Psoas muscle (tissue), 8 donors: ENCODE results near the gene OR11H1. TPM values are rescaled to one million over a fixed set of nuclear protein-coding genes. Genes with fewer than 3 reads are reported as not detected.
"Not testable (repeated sequence)": the region's sequence is repeated elsewhere in the genome, so short reads cannot be mapped to it uniquely, and the experiment has no call there.

Experiments
- ATAC-seq, 4 donors: fragments of 200-7000 bp; cut with Tn5 transposase; one replicate each; pipeline ENCODE4 v1.9.1; 2020; ENCODE audit warnings: moderate library complexity in 3 of 4, mild to moderate bottlenecking in 2 of 4
- DNase-seq, 2 donors: peaks; one replicate each; pipeline ENCODE4 v3.0.0-alpha.2; 2020
- H3K27ac ChIP-seq: fragments of 200-600 bp; one replicate; pipeline ENCODE4 v1.8.0; 2022
- H3K27me3 ChIP-seq, 3 donors: fragments of 200-600 bp in 1 of 3; one replicate each; pipeline versions ENCODE4 v1.6.1 to v1.8.0; 2013 to 2022; ENCODE audit warnings: low read length in 2 of 3, mild to moderate bottlenecking in 2 of 3, moderate library complexity in 1 of 3; ENCODE audit not compliant: insufficient read depth in 3 of 3
- H3K36me3 ChIP-seq, 2 donors: fragments of 200-600 bp in 1 of 2; one replicate each; pipeline versions ENCODE4 v1.6.1 to v1.8.0; 2013 to 2022; ENCODE audit warnings: low read depth in 1 of 2, mild to moderate bottlenecking in 1 of 2, moderate library complexity in 1 of 2; ENCODE audit not compliant: insufficient read depth in 1 of 2
- H3K4me1 ChIP-seq: fragments of 200-600 bp; one replicate; pipeline ENCODE4 v1.8.0; 2022
- H3K4me3 ChIP-seq: fragments of 200-600 bp; one replicate; pipeline ENCODE4 v1.8.0; 2022; ENCODE audit warnings: mild to moderate bottlenecking
- H3K9me3 ChIP-seq: fragments of 200-600 bp; one replicate; pipeline ENCODE4 v1.8.0; 2022
- WGBS, 3 donors: extraction: QIAGEN DNeasy Blood & Tissue Kit; methylation state at CpG; one replicate each; pipeline versions ENCODE4 v1.1.6 to v1.1.7; 2013; 5-methylcytosine and 5-hydroxymethylcytosine counted together
- intact Hi-C, 2 donors: fragments of 100-400 bp; cut with DNase I; formaldehyde crosslinking; loops; one replicate each; pipeline versions ENCODE4 v1.11.0 to v1.14.2; 2022
- long read RNA-seq, 2 donors: library from polyadenylated mRNA; unstranded; transcript quantifications; one replicate each; pipeline ENCODE4 v2.0.0, GENCODE V29; 2021
- polyA plus RNA-seq, 3 donors: library from polyadenylated mRNA; stranded (reverse); fragments of 200-250 nt; gene quantifications; one replicate each; pipeline ENCODE4 v1.2.3, GENCODE V29; 2013
- total RNA-seq, 4 donors: library from RNA; stranded (reverse); fragmentation: NEBNext Ultra II Directional in 2 of 4; extraction: Animal tissue kit (Norgen Biotek cat#: 25700) in 2 of 4; gene quantifications; one replicate each; pipeline versions ENCODE4 v1.2.1 to v1.2.4, GENCODE V29; 2021 to 2023
- donor health status: healthy with polysubstance abuse.
- donor health status: DM: no; HTN: no; CAD: no; lungs with moderate emphysema.
- donor health status: Bipolar disorder and iron deficiency.
- donor health status: healthy.
- donor health status: DM: yes; HTN: yes; CAD: no.
- donor health status: DM: no; HTN: no; CAD: no.
- donor health status: DM: no; HTN: no; CAD: no.
- donor health status: DM: yes; HTN: yes; CAD: no.

OR11H1 gene, protein sequence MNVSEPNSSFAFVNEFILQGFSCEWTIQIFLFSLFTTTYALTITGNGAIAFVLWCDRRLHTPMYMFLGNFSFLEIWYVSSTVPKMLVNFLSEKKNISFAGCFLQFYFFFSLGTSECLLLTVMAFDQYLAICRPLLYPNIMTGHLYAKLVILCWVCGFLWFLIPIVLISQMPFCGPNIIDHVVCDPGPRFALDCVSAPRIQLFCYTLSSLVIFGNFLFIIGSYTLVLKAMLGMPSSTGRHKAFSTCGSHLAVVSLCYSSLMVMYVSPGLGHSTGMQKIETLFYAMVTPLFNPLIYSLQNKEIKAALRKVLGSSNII
- total RNA-seq (not detected), polyA plus RNA-seq (not detected)
- long read RNA-seq, donor 1: 0 reads
- long read RNA-seq, donor 2: 0 reads

DNA sequence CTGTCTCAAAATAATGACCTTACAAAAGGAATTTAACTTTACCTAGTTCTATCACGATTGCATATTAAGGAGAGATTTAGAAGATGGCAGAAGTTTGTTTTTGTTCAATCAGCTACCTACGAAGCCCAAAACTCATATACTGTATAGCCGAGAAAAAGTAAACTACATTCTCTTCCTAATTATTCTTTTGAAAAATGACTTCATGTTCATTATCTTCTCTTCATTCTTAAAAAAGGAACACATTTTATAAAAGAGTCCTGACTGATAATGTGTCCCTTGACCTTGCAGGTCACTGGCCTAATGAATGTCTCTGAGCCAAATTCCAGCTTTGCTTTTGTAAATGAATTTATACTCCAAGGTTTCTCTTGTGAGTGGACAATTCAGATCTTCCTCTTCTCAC is at the start of gene OR11H1:
Gene OR11H1, plus strand, starts transcription at position 301 of the 400 bp plus-strand sequence. Its CDS starts 0 bp downstream, at position 301.
- H3K9me3 ChIP-seq, H3K27ac ChIP-seq, H3K36me3 ChIP-seq, H3K27me3 ChIP-seq, ATAC-seq, intact Hi-C loops, DNase-seq, H3K4me3 ChIP-seq, H3K4me1 ChIP-seq: not testable (repeated sequence)
- no CpG with 5 or more reads among the region's 3 CpGs for WGBS, 3 donors

DNA sequence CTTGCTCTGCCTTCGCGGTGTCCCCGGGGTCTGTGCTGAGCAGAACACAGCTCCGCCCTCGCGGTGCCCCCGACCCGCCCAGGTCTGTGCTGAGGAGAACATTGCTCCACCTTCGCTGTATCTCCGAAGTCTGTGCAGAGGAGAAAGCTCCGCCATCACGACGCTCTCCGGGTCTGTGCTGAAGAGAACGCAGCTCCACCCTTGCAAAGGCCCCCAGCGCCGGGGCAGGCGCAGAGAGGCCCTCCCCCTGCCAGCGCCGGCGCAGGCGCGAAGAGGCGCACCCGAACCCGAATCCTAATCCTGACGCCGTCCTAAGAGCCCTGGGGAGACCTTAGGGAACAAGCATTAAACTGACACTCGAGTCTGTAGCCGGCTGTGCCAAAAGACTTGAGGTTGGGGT is 18.0 kb upstream of the OR11H1 start:
- intact Hi-C loops, H3K27me3 ChIP-seq, H3K4me3 ChIP-seq, H3K9me3 ChIP-seq, ATAC-seq, H3K36me3 ChIP-seq, H3K27ac ChIP-seq, H3K4me1 ChIP-seq, DNase-seq: not testable (repeated sequence)
- WGBS, 3 donors: 70 to 78% (median 75%) methylated on average over 7 to 22 of the region's 30 CpGs

DNA sequence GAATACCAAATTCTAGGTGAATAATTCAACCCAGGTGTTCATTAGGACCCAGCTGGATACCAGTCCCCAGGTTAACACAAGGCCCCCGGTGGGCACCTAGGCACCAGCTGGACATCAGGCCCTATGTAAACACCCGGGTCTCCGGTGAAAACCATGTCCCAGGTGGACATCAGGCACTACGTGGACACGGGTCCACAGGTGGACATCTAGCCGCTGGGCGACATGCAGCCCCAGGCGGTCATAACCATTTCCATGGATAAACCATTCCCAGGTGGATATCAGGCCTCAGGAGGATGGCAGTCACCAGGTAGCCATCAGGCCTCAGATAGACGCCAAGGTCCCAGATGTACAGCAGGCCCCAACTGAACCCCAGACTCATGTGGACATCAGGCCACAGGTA is 12.1 kb upstream of the OR11H1 start:
- H3K9me3 ChIP-seq, H3K27ac ChIP-seq, H3K4me1 ChIP-seq, DNase-seq, H3K27me3 ChIP-seq, H3K4me3 ChIP-seq, intact Hi-C loops, ATAC-seq, H3K36me3 ChIP-seq: not testable (repeated sequence)
- 89 to 93% (median 91%) methylated on average over 9 of the region's 9 CpGs for WGBS, 3 donors

DNA sequence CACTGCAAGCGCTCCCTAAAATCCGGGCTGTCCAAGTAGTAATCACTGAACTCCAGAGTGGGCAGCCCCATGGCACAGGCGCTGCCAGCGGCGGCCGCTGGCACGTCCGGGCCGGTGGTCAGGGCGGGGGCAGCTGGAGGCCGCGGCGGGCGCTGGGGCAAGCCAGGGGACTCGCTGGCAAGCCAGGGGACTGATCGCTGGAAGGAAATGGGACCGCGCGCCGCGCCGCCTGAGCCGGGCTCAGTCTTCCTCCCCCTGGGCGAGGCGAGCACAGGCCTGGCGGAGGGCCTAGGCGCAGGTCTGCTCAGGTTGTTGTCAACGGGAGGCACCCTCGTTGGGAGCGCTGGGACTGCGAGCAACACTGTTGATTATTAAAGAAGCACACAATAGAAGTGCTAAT is 25.8 kb downstream of the OR11H1 start:
- H3K4me3 ChIP-seq, H3K9me3 ChIP-seq, intact Hi-C loops, H3K27me3 ChIP-seq, H3K4me1 ChIP-seq, H3K36me3 ChIP-seq, H3K27ac ChIP-seq: not testable (repeated sequence)
- peak; percentile 11 to 52 for DNase-seq
- ATAC-seq: peak in 1 of 4 donors; percentile 19
- 65 to 73% (median 71%) methylated on average over 15 to 16 of the region's 31 CpGs for WGBS, 3 donors

- H3K27ac ChIP-seq, H3K4me3 ChIP-seq, intact Hi-C loops, H3K9me3 ChIP-seq, ATAC-seq, H3K27me3 ChIP-seq, H3K36me3 ChIP-seq, H3K4me1 ChIP-seq, DNase-seq: not testable (repeated sequence)
- WGBS, 3 donors: 77 to 96% (median 86%) methylated on average over 3 to 8 of the region's 10 CpGs
Measured at GRCh38 chr22:15563461-15563860, 35.5 kb downstream of the OR11H1 start.

DNA sequence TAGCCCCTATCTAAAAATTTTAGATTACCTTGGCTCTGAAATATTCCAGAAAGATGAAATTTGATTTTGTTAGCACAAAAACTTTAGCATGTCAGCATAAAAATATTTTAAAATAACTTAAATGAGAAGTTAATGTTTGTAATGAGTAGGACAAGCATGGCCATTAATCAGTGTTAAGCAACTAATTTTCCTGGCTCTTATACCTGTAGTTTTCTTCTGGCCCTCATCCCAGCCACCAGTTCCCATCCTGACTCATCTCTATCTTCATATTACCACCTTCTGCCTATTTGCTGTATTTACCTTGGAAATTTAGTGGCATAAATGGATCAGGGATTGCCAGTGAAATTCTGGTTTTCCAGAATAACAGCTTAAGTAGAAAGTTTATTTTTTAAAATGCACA is 37.1 kb downstream of the OR11H1 start:
- H3K27ac ChIP-seq, H3K9me3 ChIP-seq, H3K36me3 ChIP-seq, DNase-seq, H3K27me3 ChIP-seq, ATAC-seq, H3K4me1 ChIP-seq, H3K4me3 ChIP-seq, intact Hi-C loops: not testable (repeated sequence)

Other genes starting within 250 kb of the OR11H1 start
- not detected for gene POTEH, start 161.8 kb downstream of the OR11H1 start, total RNA-seq
- not detected for gene POTEH, start 161.8 kb downstream of the OR11H1 start, polyA plus RNA-seq